Keratinocyte (primary cell): ENCODE results near the gene CDK17. TPM values are rescaled to one million over a fixed set of nuclear protein-coding genes. Genes with fewer than 3 reads are reported as not detected.

ENCODE experiments used
- DNase-seq: peaks from one replicate; pipeline ENCODE4 v3.0.0-alpha.2; 2011; ENCODE audit warnings: low read depth, missing footprints, low spot score
- FAIRE-seq: peaks from 2 replicates; lab custom pipeline; 2011; peaks lifted over from hg19 to GRCh38; lab: Jason Lieb, UNC
- H2AFZ ChIP-seq: 2 replicates; pipeline ENCODE4 v1.6.0; 2012; ENCODE audit warnings: low read length, control low read depth, inconsistent platforms; ENCODE audit not compliant: control insufficient read depth
- H3K27ac ChIP-seq: 2 replicates; pipeline ENCODE4 v1.5.1; 2011; ENCODE audit warnings: low read length; ENCODE audit not compliant: control insufficient read depth, insufficient read depth
- H3K27me3 ChIP-seq: 3 replicates; pipeline ENCODE4 v1.6.0; 2011; ENCODE audit warnings: low read length; ENCODE audit not compliant: control insufficient read depth, insufficient read depth; ENCODE audit errors: extremely low read depth
- H3K36me3 ChIP-seq, 2 experiments: 2 replicates in 1 of 2; 3 replicates in 1 of 2; pipeline ENCODE4 v1.5.1; 2011; ENCODE audit warnings: low read length in 2 of 2, mild to moderate bottlenecking in 1 of 2; ENCODE audit not compliant: control insufficient read depth in 2 of 2, insufficient read depth in 2 of 2; ENCODE audit errors: extremely low read depth in 1 of 2
- H3K4me1 ChIP-seq: 3 replicates; pipeline ENCODE4 v1.5.1; 2011; ENCODE audit warnings: low read length; ENCODE audit not compliant: control insufficient read depth, insufficient read depth; ENCODE audit errors: extremely low read depth
- H3K4me2 ChIP-seq: 3 replicates; pipeline ENCODE4 v1.6.0; 2011; ENCODE audit warnings: low read depth, low read length; ENCODE audit not compliant: control insufficient read depth, insufficient read depth; ENCODE audit errors: extremely low read depth
- H3K4me3 ChIP-seq, 3 experiments: fragments of 200-600 bp in 1 of 3; sonication (generic) in 1 of 3; 2 replicates in 2 of 3; 3 replicates in 1 of 3; pipeline ENCODE4 v1.5.1; 2011 to 2016; ENCODE audit warnings: low read length in 3 of 3, mild to moderate bottlenecking in 3 of 3, control low read depth in 2 of 3, inconsistent platforms in 1 of 3, low read depth in 1 of 3, mixed read lengths in 1 of 3, mixed run types in 1 of 3, moderate library complexity in 1 of 3; ENCODE audit not compliant: control insufficient read depth in 2 of 3, insufficient read depth in 2 of 3; ENCODE audit errors: extremely low read depth in 1 of 3
- H3K79me2 ChIP-seq: 2 replicates; pipeline ENCODE4 v1.6.0; 2012; ENCODE audit warnings: low read length; ENCODE audit not compliant: control insufficient read depth, insufficient read depth
- H3K9ac ChIP-seq: 3 replicates; pipeline ENCODE4 v1.6.0; 2011; ENCODE audit warnings: low read length; ENCODE audit not compliant: control insufficient read depth, insufficient read depth; ENCODE audit errors: extremely low read depth
- H3K9me1 ChIP-seq: 3 replicates; pipeline ENCODE4 v1.6.0; 2011; ENCODE audit warnings: low read length; ENCODE audit not compliant: control insufficient read depth, insufficient read depth; ENCODE audit errors: extremely low read depth
- H3K9me3 ChIP-seq: 2 replicates; pipeline ENCODE4 v1.5.1; 2012; ENCODE audit warnings: low read depth, low read length; ENCODE audit not compliant: control insufficient read depth
- H4K20me1 ChIP-seq: 3 replicates; pipeline ENCODE4 v1.6.0; 2011; ENCODE audit warnings: low read length; ENCODE audit not compliant: control insufficient read depth, insufficient read depth; ENCODE audit errors: extremely low read depth
- EZH2 ChIP-seq: IDR thresholded peaks from one replicate; pipeline ENCODE4 v1.6.1; 2012; ENCODE audit warnings: inconsistent platforms, mild to moderate bottlenecking, low read length, moderate library complexity
- dilution Hi-C: fragments of 300-500 bp; cut with MboI; formaldehyde crosslinking; loops from one replicate; pipeline ENCODE4 v1.7.0; 2020; ENCODE audit warnings: low sequenced_read_pairs; ENCODE audit not compliant: extremely low pct_ligation_motif_present
- polyA plus RNA-seq, 5 experiments: library from polyadenylated mRNA; depleted of rRNA in 3 of 5; stranded (reverse) in 3 of 5; stranded (forward) in 1 of 5; unstranded in 1 of 5; fragments of >200 nt; gene quantifications; 1 replicate in 1 of 5; 2 replicates in 3 of 5; 3 replicates in 1 of 5; pipeline versions ENCODE4 v1.2.1 to v1.2.3, GENCODE V29; 2011 to 2012; ENCODE audit warnings: missing spikeins in 2 of 5, low read depth in 1 of 5, low replicate concordance in 1 of 5
- TF ChIP-seq, protein P1 (sequence below), 3 experiments: IDR thresholded peaks in 1 of 3; conservative IDR thresholded peaks in 1 of 3; optimal IDR thresholded peaks in 1 of 3; 2 replicates in 2 of 3; 3 replicates in 1 of 3; pipeline versions ENCODE3 to v1.5.1; 2011; ENCODE audit warnings: low read length in 3 of 3, mild to moderate bottlenecking in 3 of 3, moderate library complexity in 2 of 3, control low read depth in 1 of 3, inconsistent platforms in 1 of 3; ENCODE audit not compliant: insufficient read depth in 2 of 3; ENCODE audit errors: extremely low read depth in 1 of 3

Gene CDK17
- polyA plus RNA-seq, 1 donor (not counting 4 experiments of a cell fraction or from before 2014, with no cell fraction given) = 33.0 TPM

DNA sequence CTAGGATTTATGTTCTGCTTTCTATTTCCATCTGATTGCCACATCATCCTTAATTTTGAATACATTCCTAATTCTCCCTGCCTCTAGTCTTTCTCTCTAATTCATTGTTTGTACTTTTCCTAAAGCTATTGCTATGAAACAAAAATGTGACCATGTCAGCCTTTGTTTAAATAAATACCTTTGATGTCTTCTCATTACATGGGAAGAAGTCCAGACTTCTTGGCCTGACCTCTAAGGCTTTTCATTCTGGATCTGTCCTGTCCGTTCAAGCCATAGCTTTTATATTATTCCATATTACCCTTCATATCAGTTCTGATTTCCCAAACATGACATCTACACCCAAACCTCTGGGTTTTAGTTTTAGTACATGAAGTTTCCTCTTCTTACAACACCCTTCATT, 91.4 kb downstream of the CDK17 start:
- H3K36me3 ChIP-seq = peaks cover 2 to 22% of the 10 kb centered on the region in 2 experiments

DNA sequence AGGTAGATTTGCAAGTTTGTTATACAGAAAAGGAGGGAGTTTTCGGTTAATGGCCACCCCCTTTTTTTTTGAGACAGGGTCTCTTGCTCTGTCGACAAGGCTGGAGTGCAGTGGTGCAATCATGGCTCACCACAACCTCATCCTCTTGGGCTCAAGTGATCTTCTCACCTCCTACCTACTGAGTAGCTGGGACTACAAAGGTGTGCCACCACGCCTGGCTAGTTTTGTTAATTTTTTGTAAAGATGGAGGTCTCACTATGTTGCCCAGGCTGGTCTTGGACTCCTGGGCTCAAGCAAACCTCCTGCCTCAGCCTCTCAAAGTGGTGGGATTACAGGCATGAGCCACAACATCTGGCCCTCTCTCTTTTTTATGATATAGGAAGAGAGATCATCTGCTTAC, 94.6 kb downstream of the CDK17 start:
- H3K4me3 ChIP-seq = no peak overlapping the region
- H4K20me1 ChIP-seq = no peaks in the 10 kb centered on the region
- H3K79me2 ChIP-seq = peaks cover 43% of the 10 kb centered on the region
- dilution Hi-C loops = no loop called here
- peaks cover 2 to 22% of the 10 kb centered on the region in 2 experiments for H3K36me3 ChIP-seq
- no peak overlapping the region for H3K9ac ChIP-seq
- H2AFZ ChIP-seq = no peak overlapping the region
- H3K4me2 ChIP-seq = no peak overlapping the region
- DNase-seq (no peak), FAIRE-seq (no peak)
- H3K27ac ChIP-seq = no peak overlapping the region
- TF ChIP-seq EZH2 = no peak
- TF ChIP-seq, protein P1, sequence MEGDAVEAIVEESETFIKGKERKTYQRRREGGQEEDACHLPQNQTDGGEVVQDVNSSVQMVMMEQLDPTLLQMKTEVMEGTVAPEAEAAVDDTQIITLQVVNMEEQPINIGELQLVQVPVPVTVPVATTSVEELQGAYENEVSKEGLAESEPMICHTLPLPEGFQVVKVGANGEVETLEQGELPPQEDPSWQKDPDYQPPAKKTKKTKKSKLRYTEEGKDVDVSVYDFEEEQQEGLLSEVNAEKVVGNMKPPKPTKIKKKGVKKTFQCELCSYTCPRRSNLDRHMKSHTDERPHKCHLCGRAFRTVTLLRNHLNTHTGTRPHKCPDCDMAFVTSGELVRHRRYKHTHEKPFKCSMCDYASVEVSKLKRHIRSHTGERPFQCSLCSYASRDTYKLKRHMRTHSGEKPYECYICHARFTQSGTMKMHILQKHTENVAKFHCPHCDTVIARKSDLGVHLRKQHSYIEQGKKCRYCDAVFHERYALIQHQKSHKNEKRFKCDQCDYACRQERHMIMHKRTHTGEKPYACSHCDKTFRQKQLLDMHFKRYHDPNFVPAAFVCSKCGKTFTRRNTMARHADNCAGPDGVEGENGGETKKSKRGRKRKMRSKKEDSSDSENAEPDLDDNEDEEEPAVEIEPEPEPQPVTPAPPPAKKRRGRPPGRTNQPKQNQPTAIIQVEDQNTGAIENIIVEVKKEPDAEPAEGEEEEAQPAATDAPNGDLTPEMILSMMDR (optimal IDR thresholded peaks at IDR 0.05 in 1 of 3, IDR thresholded peaks at IDR 0.05 in 1 of 3, conservative IDR thresholded peaks at IDR 0.05 in 1 of 3; ENCODE audit: extremely low read depth in 1 of 3, insufficient read depth in 2 of 3, low read length in 3 of 3) = no peak
- H3K4me1 ChIP-seq = no peaks in the 10 kb centered on the region
- no peaks in the 10 kb centered on the region for H3K9me1 ChIP-seq
- H3K9me3 ChIP-seq = no peaks in the 10 kb centered on the region
- H3K27me3 ChIP-seq = no peaks in the 10 kb centered on the region

More for the DNA sequence above, 91.4 kb downstream of the CDK17 start:
- FAIRE-seq = no peak
- H3K9me1 ChIP-seq = no peaks in the 10 kb centered on the region
- no peak overlapping the region for H3K4me3 ChIP-seq
- H3K9ac ChIP-seq = no peak overlapping the region
- no peak overlapping the region for H3K4me2 ChIP-seq
- H2AFZ ChIP-seq = no peak overlapping the region
- dilution Hi-C loops = no loop called here
- no peak overlapping the region for H3K27ac ChIP-seq
- no peaks in the 10 kb centered on the region for H3K4me1 ChIP-seq
- H3K9me3 ChIP-seq = no peaks in the 10 kb centered on the region
- no peak for DNase-seq
- peaks cover 63% of the 10 kb centered on the region for H3K79me2 ChIP-seq
- TF ChIP-seq, protein P1 (optimal IDR thresholded peaks at IDR 0.05 in 1 of 3, IDR thresholded peaks at IDR 0.05 in 1 of 3, conservative IDR thresholded peaks at IDR 0.05 in 1 of 3; ENCODE audit: extremely low read depth in 1 of 3, insufficient read depth in 2 of 3, low read length in 3 of 3) = no peak
- TF ChIP-seq EZH2 = no peak
- H4K20me1 ChIP-seq = no peaks in the 10 kb centered on the region
- H3K27me3 ChIP-seq = no peaks in the 10 kb centered on the region
